ENCODE data around the gene ASXL1. TPM values are rescaled to one million over a fixed set of nuclear protein-coding genes. Genes with fewer than 3 reads are reported as not detected.
A peak's percentile ranks its signal among the peaks of the same experiment; 100 is the strongest.

Gene ASXL1
- total and polyA plus RNA-seq, 2 experiments from 2014 or later = 50.3 to 82.4 TPM

DNA sequence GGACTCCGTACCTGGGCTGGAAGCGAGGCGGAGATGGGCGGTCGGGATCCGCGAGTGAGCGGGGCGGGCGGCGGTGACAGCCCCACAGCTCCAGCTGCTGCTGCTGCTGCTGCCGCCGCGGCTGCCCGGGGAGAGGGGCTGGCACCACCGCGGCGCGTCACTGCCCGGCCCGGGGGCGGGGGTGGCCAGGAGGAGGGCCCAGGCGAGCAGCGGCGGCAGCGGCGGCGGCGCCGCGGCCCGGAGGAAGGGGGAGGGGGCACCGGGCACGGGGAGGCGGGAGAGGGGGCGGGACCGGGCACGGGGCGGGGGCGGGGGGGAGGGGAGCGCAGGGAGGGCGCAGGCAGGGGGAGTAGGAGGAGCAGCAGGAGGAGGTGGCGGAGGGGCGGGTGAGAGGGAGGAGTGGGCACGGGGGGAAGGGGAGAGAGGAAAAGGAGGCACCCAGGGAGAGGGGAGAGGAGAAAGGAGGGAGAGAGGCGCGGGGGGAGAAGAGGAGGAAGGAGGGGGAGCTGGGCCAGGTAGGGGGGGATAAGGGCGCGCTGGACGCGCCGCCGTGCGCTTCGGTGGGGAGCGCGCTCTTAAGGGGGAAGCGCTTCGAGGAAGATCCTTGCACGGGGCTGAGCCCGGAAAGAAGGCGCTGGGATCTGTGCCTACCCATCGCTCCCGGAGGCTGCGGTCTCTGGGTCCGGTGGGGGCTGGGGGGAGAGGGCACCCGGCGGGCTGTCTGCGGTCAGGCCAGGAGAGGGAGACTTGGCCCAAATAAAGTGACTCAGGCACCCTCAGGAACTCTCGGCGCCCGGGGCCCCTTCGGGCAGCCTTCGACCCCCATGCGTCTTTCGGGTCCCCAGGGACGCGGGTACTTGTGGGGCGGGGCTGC is 125.5 kb downstream of the ASXL1 start:
- Histone ChIP-seq H3K27me3 (no peaks in the 10 kb centered on the region), H3K4me1 (ENCODE audit: low read depth) (peaks cover 33% of the 10 kb centered on the region)
- peak; percentile 86 to 90 for DNase-seq (ENCODE audit: low read depth in 1 of 2, low spot score in 1 of 2)

DNA sequence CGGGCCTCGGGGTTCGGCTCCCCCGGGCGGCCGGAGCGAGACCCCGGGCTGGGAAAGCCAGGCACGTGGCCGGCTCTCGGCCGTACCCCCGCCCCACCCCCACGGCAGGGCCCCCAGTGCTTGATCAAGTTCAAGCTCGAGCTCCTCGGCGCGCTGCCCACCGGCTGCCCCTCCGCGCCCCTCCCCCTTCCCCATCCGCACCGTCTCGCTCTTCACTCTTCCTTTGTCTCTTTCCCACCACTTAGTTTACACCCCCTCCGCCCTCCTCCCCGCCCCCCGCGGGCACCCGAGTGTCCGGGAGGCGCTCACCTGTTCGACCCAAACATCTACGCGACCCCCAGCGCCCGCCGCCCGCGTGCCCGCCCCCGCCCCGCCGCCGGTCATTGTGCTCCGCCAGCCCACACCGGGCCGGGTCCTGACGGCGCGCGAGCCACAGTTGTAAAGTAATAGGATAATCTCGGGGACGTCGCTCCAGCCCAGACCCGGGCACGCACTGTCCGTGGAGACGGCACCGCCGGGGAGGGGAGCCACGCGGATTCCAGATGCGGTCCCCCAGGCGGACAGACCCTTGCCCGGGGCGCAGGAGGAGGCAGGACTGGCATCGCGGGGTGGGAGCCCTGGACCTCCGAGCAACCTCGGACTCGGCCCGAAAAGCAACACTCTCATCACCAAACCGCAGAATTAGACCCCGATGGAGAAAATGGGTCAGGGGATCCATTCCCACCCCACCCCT is 126.3 kb downstream of the ASXL1 start:
- peak in 1 of 2 donors; percentile 64 for DNase-seq (ENCODE audit: low read depth in 1 of 2, low spot score in 1 of 2)
- TF ChIP-seq, protein P1, sequence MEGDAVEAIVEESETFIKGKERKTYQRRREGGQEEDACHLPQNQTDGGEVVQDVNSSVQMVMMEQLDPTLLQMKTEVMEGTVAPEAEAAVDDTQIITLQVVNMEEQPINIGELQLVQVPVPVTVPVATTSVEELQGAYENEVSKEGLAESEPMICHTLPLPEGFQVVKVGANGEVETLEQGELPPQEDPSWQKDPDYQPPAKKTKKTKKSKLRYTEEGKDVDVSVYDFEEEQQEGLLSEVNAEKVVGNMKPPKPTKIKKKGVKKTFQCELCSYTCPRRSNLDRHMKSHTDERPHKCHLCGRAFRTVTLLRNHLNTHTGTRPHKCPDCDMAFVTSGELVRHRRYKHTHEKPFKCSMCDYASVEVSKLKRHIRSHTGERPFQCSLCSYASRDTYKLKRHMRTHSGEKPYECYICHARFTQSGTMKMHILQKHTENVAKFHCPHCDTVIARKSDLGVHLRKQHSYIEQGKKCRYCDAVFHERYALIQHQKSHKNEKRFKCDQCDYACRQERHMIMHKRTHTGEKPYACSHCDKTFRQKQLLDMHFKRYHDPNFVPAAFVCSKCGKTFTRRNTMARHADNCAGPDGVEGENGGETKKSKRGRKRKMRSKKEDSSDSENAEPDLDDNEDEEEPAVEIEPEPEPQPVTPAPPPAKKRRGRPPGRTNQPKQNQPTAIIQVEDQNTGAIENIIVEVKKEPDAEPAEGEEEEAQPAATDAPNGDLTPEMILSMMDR (IDR thresholded peaks at IDR 0.05; ENCODE audit: low read depth, low read length) = no peak
- Histone ChIP-seq H3K27me3 (no peaks in the 10 kb centered on the region), H3K36me3 (no peaks in the 10 kb centered on the region), H3K4me1 (ENCODE audit: low read depth) (peaks cover 31% of the 10 kb centered on the region), H3K4me3 (peak overlapping the region; percentile 90), H3K9me3 (ENCODE audit: low read depth) (no peaks in the 10 kb centered on the region), H3K27ac (peak overlapping the region; percentile 73)

More for the DNA sequence above, 125.5 kb downstream of the ASXL1 start:
- Histone ChIP-seq H3K36me3 (no peaks in the 10 kb centered on the region), H3K9me3 (ENCODE audit: low read depth) (no peaks in the 10 kb centered on the region), H3K4me3 (peak overlapping the region; percentile 90), H3K27ac (peak overlapping the region; percentile 74)
- TF ChIP-seq, protein P1 (IDR thresholded peaks at IDR 0.05; ENCODE audit: low read depth, low read length) = no peak

DNA sequence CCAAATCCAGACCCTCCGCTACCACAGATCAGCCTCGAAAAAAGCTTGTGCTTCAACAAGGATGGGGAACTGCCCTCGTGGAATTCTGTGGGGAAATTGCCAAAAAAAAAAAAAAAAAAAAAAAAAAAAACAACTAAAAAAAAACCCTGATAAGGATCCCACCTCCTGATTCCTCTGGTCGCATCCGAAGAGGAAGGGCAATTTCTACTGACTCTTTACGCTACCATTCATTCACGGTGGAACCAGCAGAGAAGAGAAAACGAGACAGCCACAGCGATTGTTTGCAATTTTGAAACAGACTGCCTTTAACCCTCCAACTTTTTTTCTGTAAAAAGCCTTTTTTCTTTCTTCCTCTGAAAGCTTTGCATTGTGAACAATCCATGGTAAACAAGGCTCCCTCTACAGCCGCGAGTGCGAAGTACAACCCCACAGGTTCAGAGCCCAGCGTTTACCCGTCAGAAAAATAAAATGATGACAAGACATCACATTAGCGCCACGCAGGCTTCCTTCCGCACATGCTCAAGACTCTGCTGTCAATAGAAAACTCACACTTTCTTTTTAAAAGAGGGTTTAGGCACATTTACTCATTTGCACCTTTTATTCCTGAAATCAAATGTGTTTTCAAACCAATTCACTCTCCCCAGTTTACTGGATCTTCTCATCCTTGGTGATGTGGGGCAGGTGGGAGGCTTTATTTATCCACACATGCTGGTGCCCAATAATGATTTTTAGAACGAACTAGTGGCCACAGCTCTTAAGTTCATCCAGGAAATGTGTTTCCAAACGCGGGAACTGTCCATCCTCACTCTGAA is 127.0 kb downstream of the ASXL1 start:
- Histone ChIP-seq H3K27ac (peak overlapping the region; percentile 65), H3K9me3 (ENCODE audit: low read depth) (no peaks in the 10 kb centered on the region), H3K36me3 (no peaks in the 10 kb centered on the region), H3K4me1 (ENCODE audit: low read depth) (peaks cover 26% of the 10 kb centered on the region), H3K4me3 (peak overlapping the region; percentile 90), H3K27me3 (no peaks in the 10 kb centered on the region)
- TF ChIP-seq, protein P1 (IDR thresholded peaks at IDR 0.05; ENCODE audit: low read depth, low read length) = peak; percentile 87
- peak; percentile 77 to 87 for DNase-seq (ENCODE audit: low read depth in 1 of 2, low spot score in 1 of 2)

DNA sequence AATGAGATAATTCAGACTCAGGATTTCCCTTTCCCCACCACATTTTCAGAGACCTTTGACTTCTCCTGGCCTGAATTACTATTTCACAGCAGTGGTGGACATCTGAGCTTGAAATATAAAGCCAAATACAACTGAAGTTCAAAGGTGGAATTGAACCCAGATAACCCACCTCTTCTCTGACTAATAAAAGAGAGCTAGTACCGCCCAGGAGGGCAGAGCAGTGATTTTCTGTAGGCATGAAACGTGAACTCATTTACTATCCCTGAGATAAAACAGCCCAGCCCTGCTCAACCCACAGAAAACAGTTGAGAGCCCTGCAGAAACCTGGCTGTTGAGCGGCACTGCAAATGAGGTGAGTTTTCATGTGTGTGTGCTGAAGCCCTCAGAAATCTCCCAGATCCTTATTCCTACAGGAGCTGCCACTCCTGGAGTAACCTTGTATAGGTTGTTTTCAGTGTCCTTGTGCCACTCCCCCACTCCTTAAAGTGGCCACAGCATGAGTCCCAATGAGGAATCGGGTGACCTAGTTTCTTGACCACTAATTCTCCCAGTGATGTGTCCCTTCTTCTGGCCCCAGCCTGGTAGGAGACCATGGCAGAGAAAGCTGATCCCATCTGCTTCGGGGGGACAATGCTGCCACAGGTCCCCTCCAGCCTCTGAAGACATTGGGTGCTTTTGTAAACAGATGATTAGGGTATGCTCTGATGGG is 127.8 kb downstream of the ASXL1 start:
- no peaks in the 10 kb centered on the region for H3K27me3 ChIP-seq
- peak overlapping the region; percentile 65 for H3K27ac ChIP-seq
- DNase-seq (ENCODE audit: low read depth in 1 of 2, low spot score in 1 of 2) = no peak
- H3K9me3 ChIP-seq (ENCODE audit: low read depth) = no peaks in the 10 kb centered on the region
- peaks cover 20% of the 10 kb centered on the region for H3K4me1 ChIP-seq (ENCODE audit: low read depth)
- no peaks in the 10 kb centered on the region for H3K36me3 ChIP-seq
- TF ChIP-seq, protein P1 (IDR thresholded peaks at IDR 0.05; ENCODE audit: low read depth, low read length) = no peak
- H3K4me3 ChIP-seq = no peak overlapping the region

DNA sequence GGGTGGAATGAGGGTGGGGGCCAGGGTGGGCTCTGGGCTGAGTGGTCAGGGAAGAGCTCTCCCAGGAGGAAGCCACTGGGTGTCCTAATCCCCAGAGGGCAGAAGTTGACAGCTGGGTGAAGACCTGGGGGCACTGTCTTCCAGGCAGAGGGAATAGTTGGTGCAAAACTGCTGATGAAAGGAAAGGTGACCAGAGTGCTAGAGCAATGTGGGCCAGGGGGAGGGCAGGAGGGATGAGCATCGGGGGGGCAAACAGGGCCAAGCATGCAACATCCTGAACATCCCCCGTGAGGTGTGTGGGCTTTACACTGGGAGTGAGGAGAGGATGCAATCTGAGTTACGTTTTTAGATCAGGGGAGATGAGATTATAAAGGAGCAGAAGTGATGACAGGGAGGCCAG is 129.2 kb downstream of the ASXL1 start:
- H3K27ac ChIP-seq = no peak overlapping the region
- TF ChIP-seq, protein P1 (IDR thresholded peaks at IDR 0.05; ENCODE audit: low read depth, low read length) = no peak
- H3K9me3 ChIP-seq (ENCODE audit: low read depth) = no peaks in the 10 kb centered on the region
- H3K27me3 ChIP-seq = no peaks in the 10 kb centered on the region
- no peak overlapping the region for H3K4me3 ChIP-seq
- no peaks in the 10 kb centered on the region for H3K36me3 ChIP-seq
- peaks cover 10% of the 10 kb centered on the region for H3K4me1 ChIP-seq (ENCODE audit: low read depth)
- DNase-seq (ENCODE audit: low read depth in 1 of 2, low spot score in 1 of 2) = no peak
